ENCODE results near the gene MZF1. TPM values are rescaled to one million over a fixed set of nuclear protein-coding genes. Genes with fewer than 3 reads are reported as not detected.
"Not testable (repeated sequence)": the region's sequence is repeated elsewhere in the genome, so short reads cannot be mapped to it uniquely, and the experiment has no call there.

The MZF1 gene
- total RNA-seq (2021) (18.2 and 20.3 TPM in 2 replicates), Bru-seq, nascent RNA (percentile 63 among the genes with signal in this experiment), BruChase-seq, experiment 1, labeled RNA remaining after a 2-hour chase (percentile 71 among the genes with signal in this experiment), BruChase-seq, experiment 2, labeled RNA remaining after a 6-hour chase (percentile 86 among the genes with signal in this experiment)
- long read RNA-seq, transcript MZF1-207 (1 exons, 2,683 nt): major isoform, 8 of 12 reads
- long read RNA-seq, partial matches to known transcripts: 0 of 12 reads
- long read RNA-seq, other reads (novel, unspliced or antisense): 1 of 12 reads

GRCh38 chr19:58572818-58573657 is at the start of gene MZF1:
Gene MZF1, minus strand, starts transcription at chr19:58573335. Its CDS starts 1,946 bp downstream, at chr19:58571389.
- DNase-seq (ENCODE audit: low spot score): peak; percentile 100
- TF ChIP-seq CTCF (conservative IDR thresholded peaks at IDR 0.05; ENCODE audit: low read depth, low read length) (peak; percentile 26; the same call in 1 of the 2 replicates), EZH2 (IDR thresholded peaks at IDR 0.05; ENCODE audit: borderline replicate concordance, low read depth, low read length, poor library complexity, severe bottlenecking) (no peak)
- peak within 1 kb of the TSS; percentile 52 for H3K4me3 ChIP-seq (ENCODE audit: low read depth, low read length, poor library complexity, severe bottlenecking)
- H3K27me3 ChIP-seq (replicated peaks; ENCODE audit: insufficient read depth, low read depth, low read length, poor library complexity): no peaks in the 10 kb centered on the region
- H3K36me3 ChIP-seq (ENCODE audit: insufficient read depth, low read length, poor library complexity, severe bottlenecking): peaks cover 2% of the 10 kb centered on the region
- peak within 1 kb of the TSS; percentile 96 for H3K27ac ChIP-seq (ENCODE audit: low read depth, low read length, poor library complexity, severe bottlenecking)
- H3K4me1 ChIP-seq (ENCODE audit: insufficient read depth, low read length, poor library complexity, severe bottlenecking): peaks cover 10% of the 10 kb centered on the region
- intact Hi-C loops (cut with micrococcal nuclease; ENCODE audit: unreplicated experiment): no loop called here
- ChIA-PET CTCF (no interaction called here), POLR2A (ENCODE audit: low non-redundant PET) (interaction anchor here (0.5 kb wide), 1 partner anchor 51 kb away, joined by 18 read pairs; no protein-coding TSS in a partner anchor)
- BruUV-seq (replicated peaks): no TSS peak
- H3K9me3 ChIP-seq (ENCODE audit: low read depth, low read length, poor library complexity, severe bottlenecking): no peaks in the 10 kb centered on the region

GRCh38 chr19:58607213-58607612 is 34.1 kb upstream of the MZF1 start:
- BruUV-seq (replicated peaks); H3K27ac ChIP-seq (ENCODE audit: low read depth, low read length, poor library complexity, severe bottlenecking); H3K4me1 ChIP-seq (ENCODE audit: insufficient read depth, low read length, poor library complexity, severe bottlenecking); H3K9me3 ChIP-seq (ENCODE audit: low read depth, low read length, poor library complexity, severe bottlenecking); CTCF ChIA-PET; H3K27me3 ChIP-seq (replicated peaks; ENCODE audit: insufficient read depth, low read depth, low read length, poor library complexity); POLR2A ChIA-PET (ENCODE audit: low non-redundant PET); H3K4me3 ChIP-seq (ENCODE audit: low read depth, low read length, poor library complexity, severe bottlenecking); DNase-seq (ENCODE audit: low spot score); intact Hi-C loops (cut with micrococcal nuclease; ENCODE audit: unreplicated experiment); H3K36me3 ChIP-seq (ENCODE audit: insufficient read depth, low read length, poor library complexity, severe bottlenecking): not testable (repeated sequence)

- intact Hi-C loops (cut with micrococcal nuclease; ENCODE audit: unreplicated experiment); H3K36me3 ChIP-seq (ENCODE audit: insufficient read depth, low read length, poor library complexity, severe bottlenecking); H3K4me3 ChIP-seq (ENCODE audit: low read depth, low read length, poor library complexity, severe bottlenecking); CTCF ChIA-PET; H3K27me3 ChIP-seq (replicated peaks; ENCODE audit: insufficient read depth, low read depth, low read length, poor library complexity); H3K27ac ChIP-seq (ENCODE audit: low read depth, low read length, poor library complexity, severe bottlenecking); BruUV-seq (replicated peaks); POLR2A ChIA-PET (ENCODE audit: low non-redundant PET); H3K9me3 ChIP-seq (ENCODE audit: low read depth, low read length, poor library complexity, severe bottlenecking); H3K4me1 ChIP-seq (ENCODE audit: insufficient read depth, low read length, poor library complexity, severe bottlenecking); DNase-seq (ENCODE audit: low spot score): not testable (repeated sequence)
Measured at GRCh38 chr19:58606251-58606896, 33.2 kb upstream of the MZF1 start.

GRCh38 chr19:58586133-58586765 is 13.1 kb upstream of the MZF1 start:
- Histone ChIP-seq H3K36me3 (ENCODE audit: insufficient read depth, low read length, poor library complexity, severe bottlenecking) (peaks cover 19% of the 10 kb centered on the region), H3K27me3 (replicated peaks; ENCODE audit: insufficient read depth, low read depth, low read length, poor library complexity) (no peaks in the 10 kb centered on the region), H3K4me1 (ENCODE audit: insufficient read depth, low read length, poor library complexity, severe bottlenecking) (no peaks in the 10 kb centered on the region), H3K9me3 (ENCODE audit: low read depth, low read length, poor library complexity, severe bottlenecking) (no peaks in the 10 kb centered on the region), H3K4me3 (ENCODE audit: low read depth, low read length, poor library complexity, severe bottlenecking) (no peak overlapping the region), H3K27ac (ENCODE audit: low read depth, low read length, poor library complexity, severe bottlenecking) (no peak overlapping the region)
- TF ChIP-seq CTCF (conservative IDR thresholded peaks at IDR 0.05; ENCODE audit: low read depth, low read length): no peak
- TF ChIP-seq EZH2 (IDR thresholded peaks at IDR 0.05; ENCODE audit: borderline replicate concordance, low read depth, low read length, poor library complexity, severe bottlenecking): no peak
- no TSS peak for BruUV-seq (replicated peaks)
- intact Hi-C loops (cut with micrococcal nuclease; ENCODE audit: unreplicated experiment): no loop called here
- no peak for DNase-seq (ENCODE audit: low spot score)
- POLR2A ChIA-PET (ENCODE audit: low non-redundant PET): no interaction called here
- CTCF ChIA-PET: no interaction called here
